GM10847 (cell line): ENCODE measurements around the gene BCORL1.

ENCODE experiments used
- POLR2A ChIP-seq: IDR thresholded peaks from 2 replicates; pipeline ENCODE4 v1.6.1; 2011; ENCODE audit not compliant: insufficient read length; ENCODE audit errors: extremely low read depth

Gene BCORL1

DNA sequence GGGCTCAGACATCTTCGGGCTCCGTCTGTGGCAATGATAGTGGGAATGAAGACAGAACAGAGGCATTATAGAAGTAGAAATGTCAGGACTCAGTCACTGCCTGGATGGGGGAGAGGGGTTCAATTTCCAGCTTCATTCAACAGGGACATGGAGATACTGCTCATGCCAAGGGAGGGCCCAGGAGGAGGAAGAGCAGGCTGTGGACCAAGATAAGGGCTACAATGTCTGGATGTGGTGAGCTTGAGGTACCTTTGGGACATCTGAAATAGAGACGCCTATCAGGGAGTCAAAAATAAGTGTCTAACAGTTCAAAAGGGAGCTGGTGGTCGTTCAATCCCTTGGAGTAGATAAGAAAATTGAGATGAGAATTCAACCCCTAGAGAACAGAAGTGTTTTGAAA lies 93.3 kb downstream of the BCORL1 start:
- no peak for TF ChIP-seq POLR2A

DNA sequence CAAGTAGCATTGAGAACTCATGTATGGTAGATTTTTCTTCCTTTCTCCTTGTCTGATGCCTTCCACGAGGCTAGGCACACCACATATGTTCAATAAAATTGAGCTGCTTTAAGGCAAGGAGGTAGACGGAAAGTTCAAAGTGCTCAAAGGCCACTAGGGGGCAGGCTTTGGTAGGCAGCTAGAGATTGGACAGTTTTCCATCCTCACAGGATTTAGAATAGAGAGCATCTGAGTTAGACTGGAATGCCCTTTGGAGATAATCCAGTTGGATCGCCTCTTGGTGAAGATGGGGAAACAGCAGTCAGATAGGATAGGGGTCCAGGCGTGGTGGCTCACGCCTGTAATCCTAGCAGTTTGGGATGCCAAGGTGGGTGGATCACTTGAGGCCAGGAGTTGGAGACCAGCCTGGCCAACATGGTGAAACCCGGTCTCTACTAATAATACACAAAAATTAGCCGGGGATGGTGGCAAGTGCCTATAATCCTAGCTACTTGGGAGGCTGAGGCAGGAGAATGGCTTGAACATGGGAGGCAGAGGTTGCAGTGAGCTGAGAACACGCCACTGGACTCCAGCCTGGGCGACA lies 97.5 kb downstream of the BCORL1 start:
- TF ChIP-seq POLR2A = no peak

GRCh38 chrX:130080791-130081367 lies 98.4 kb downstream of the BCORL1 start:
- no peak for TF ChIP-seq POLR2A

GRCh38 chrX:130081421-130082045 lies 99.1 kb downstream of the BCORL1 start:
- TF ChIP-seq POLR2A = no peak

DNA sequence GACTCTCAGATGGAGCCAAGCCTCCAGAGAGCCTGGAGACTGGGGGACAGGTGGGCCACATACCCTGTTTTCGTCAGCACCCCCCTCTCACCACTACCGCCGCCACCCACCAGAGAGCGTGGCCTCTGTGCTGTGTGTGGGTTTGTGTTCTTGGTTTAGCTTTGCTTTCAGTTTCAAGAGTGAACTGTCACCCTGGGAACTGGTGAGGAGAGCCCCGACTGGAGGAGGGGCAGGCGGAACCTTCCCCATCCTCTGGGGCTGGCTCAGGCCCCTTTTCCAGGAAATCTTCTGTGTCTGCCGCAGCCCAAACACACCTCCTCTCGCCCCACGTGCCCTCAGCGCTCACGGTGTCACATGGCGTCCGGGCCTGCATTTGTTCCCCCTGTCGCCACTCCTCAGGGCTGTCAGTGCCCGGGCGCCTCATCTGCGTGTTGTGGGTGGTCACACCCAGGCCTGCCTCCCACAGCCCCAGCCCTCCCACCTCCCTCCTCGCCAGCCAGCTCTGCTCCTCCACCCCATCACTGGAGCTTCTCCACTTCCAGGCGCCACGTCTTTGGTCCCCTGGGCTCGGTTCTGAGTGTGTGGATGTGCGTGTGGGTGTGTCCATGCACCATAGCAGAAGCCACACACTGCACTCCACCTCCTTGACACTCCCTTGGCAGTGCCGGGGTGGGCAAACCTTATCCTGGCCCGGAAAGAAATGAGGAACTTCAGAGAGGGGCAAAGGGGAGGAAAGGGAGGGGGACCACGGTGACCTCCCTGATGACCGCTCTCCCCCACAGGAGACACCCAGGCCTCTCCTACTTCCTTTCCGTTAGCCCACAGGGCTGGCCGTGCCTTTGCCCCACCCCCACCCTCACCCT lies 100.0 kb downstream of the BCORL1 start:
- TF ChIP-seq POLR2A = no peak

DNA sequence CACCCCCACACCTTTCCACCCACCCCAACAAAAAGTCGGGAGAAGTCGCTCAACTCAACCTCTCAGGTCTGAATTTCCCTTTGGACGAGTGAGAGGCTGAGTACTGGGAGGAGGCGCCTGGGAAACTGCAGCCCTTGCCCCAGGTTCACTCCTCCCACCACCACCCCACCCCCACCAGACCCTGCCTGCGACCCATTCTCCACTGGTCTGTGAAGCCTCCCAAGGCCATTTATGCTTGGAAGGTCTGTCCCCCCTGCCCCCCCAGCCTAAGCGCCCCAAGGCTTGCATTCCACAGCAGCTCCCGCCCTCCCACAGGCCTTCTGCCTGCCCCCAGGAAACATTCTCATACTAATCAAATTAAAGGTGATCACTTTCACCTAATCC lies 100.7 kb downstream of the BCORL1 start:
- TF ChIP-seq POLR2A = no peak

- TF ChIP-seq POLR2A = peak; percentile 14
Observed at GRCh38 chrX:130083656-130084382, 101.4 kb downstream of the BCORL1 start.

DNA sequence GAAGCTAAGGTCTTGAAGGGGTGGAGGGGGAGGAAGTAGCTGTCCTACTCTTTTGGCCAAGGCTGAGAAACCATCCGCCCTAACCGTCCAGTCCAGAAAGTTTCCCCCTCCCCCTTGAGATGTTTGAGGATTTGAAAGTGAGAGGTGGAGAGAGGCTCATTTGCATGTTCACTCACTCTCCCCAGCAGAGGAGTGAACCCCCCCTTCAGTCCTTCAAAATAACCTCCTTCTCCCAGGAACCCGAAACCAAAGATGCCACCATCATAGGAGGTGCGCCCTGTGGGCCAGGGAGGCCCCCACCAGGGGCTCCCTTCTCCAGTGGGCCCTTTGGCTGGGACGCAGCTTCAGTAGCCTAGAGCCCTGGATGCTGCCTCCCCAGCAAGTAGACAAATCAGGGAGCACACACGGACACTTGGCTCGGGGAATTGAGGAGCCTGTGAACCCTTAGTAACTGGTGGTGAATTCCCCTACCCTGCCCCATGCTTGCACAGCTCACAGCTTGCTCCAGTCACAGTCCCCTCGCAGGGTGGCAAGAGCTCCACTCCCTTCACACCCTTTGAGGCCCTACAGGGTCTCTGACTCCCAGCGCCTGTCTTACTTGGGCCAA lies 102.3 kb downstream of the BCORL1 start:
- TF ChIP-seq POLR2A = peak; percentile 6

- TF ChIP-seq POLR2A = no peak
Observed at GRCh38 chrX:130085551-130086446, 103.4 kb downstream of the BCORL1 start.

GRCh38 chrX:130086447-130087206 lies 104.2 kb downstream of the BCORL1 start:
- peak; percentile 35 for TF ChIP-seq POLR2A

DNA sequence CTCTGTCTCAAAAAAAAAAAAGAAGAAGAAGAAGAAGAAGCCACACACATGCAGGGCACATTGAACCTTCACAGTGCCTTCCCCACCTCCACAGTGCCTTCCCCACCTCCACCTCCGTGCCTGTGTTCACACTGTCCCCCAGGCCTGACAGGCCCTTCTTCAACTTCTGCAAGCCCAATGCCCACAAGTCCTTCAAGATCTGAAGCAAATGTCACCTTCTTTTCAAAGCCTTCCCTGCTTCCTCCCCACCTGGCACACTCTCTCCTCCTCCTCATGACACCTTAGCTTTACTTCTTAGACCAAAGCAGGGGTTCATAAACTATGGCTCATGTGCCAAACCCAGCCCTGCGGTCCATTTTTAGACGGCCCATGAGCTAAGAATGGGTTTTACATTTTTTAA lies 107.9 kb downstream of the BCORL1 start:
- no peak for TF ChIP-seq POLR2A

DNA sequence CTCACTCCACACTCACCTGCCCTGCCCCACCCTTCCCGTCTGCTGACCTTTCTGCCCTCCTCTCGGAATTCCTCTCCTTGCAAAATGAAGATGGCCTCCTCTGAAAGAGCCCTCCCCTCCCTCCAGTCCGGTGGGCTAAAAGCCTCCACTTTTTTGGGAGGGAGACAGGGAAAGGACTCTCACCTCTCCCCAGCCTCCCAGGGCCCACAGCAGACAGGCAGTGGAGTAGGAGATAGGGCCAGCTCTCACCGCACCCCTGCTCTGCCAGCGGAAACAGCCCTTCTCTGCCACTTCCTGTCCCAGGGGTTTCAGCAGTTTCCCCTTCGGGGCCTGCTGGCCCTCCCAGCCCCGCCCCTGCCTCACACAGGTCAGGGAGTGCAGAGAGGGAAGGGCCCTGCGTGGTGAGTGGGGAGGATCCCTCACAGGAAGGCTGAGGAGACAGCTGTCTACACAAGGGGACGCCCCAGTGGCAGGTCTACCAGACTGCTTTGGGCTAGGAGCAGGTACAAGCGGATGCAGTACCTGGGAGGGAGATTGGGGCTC lies 109.6 kb downstream of the BCORL1 start:
- TF ChIP-seq POLR2A = peak; percentile 29

DNA sequence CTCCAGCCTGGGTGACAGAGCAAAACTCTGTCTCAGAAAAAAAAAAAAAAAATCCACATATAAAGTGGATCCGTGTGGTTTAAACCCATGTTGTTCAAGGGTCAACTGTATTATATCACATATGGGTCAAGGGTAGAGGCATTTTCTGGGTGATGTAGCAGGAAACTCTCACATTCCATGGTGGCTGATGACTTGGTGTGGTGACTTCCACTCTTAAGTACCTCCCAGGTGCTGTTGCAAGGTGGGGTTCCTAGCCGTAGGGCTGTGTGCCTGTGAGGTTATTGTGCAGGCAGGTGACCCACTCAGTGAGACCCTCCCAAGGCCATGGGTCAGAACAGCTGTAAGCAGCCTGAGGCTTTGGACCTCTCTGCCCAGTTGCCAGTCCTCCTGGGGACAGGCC lies 110.8 kb downstream of the BCORL1 start:
- TF ChIP-seq POLR2A = no peak
